Activated CD8-positive, alpha-beta memory T cell treated with anti-CD3 and anti-CD28 coated beads for 4 hours (primary cell): ENCODE results near the gene CFAP100.
A peak's percentile ranks its signal among the peaks of the same experiment; 100 is the strongest.

ENCODE experiments used
- DNase-seq, 2 donors: peaks; one replicate each; pipeline ENCODE4 v3.0.0-alpha.2; 2020; ENCODE audit warnings: low read depth in 2 of 2

Gene CFAP100

DNA sequence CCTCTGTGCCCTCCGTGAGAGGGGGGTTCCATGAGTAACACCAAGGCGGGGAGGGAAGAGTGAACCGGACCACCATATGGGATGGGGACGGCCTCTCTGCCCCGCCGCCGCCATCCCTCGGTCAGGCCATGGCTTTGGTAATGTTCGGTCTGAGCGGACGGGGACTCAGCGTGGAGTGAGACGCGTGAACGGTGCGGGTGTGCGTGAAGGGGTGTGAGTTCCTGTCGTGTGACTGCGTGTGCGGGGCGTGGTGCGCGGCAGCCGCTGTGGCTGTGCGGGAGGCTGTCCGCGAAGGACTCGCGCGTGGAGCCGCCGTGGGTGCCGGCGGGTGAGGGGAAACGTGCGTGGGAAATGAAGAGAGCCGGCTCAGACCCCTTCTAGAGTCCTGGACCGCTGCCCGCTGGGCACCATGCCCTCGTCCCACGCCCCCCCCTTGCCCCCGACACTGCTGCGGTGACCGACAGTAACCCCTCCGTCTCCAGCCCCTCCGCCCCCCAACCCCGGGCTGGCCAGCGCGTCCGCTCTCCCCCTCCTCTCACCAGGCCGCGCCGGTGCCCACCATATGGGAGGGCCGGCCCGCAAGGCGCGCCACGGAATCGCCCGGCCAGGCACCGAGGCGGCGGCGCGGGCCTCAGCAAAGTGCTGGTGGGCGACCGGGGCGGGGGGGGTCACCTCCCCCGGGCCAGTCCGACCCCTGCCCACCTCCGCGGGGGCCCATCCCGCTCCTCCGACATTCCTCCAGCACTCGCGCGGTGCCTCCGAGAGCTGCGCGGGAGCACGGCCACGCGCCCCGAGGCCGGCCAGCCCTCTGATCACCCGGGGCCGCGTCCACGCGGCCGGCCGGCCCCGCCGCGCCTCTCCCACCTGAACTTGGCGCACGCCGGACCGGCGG is 38.1 kb upstream of the CFAP100 start:
- DNase-seq: no peak

- DNase-seq: peak; percentile 31 to 53
Observed at GRCh38 chr3:126357295-126358037, 37.2 kb upstream of the CFAP100 start, which contains the start of gene KLF15. KLF15 (minus strand) TSS chr3:126357408; CDS start chr3:126352922, 4,486 bp downstream.

DNA sequence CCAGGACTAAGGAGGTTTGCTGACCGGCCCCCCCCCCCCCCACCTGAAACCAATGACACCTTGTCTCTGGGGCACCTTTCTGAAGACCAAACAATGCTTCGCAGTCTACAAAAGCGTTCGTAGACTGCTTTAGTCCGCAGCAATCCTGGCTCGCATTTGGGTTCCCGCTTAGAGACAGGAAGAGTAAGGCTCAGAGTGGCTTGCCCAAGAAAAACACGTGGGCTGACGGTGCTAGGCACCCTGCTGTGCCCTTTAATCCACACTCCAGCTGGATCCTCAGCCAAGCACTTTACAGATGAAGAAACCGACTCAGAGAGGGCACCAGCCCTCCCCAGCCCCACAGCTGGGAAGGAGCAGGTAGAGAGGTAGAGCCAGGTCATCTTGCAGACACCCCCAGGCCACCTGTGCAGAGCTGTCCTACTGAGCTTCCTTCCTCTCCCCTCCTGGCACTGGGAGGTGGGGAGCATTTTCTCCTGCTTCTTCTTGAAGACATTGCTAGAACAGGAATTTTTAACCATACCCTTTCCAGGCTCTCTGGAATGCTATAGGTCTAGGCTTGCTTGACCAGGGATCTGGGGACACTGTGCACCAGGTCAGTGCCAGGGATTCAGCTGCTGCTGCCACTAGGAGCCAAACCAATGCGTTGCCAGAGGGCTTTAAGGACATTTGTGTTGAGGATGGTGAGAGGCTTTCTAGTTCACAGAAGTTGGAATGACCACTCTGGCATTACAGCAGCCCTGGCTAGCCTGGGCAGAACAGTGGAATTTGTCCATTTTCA is 36.5 kb upstream of the CFAP100 start:
- no peak for DNase-seq

DNA sequence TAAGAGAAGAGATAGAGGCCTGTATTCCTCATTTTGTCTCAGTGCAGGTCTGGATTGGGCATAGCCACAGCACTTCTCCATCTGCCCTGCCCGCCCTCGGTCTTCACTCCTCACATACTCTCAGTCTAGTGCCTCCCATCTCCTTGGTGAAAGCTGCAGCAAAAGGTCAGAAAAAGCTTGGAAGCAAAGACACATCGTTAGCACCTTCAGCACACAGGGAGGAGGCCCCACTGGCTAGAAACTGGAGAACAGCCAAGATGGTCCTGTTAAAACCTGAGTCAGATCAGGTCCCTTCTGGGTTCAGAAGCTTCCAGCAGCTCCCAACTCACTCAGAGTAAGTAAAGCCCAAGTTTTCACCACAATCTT is 35.9 kb upstream of the CFAP100 start:
- DNase-seq: no peak

DNA sequence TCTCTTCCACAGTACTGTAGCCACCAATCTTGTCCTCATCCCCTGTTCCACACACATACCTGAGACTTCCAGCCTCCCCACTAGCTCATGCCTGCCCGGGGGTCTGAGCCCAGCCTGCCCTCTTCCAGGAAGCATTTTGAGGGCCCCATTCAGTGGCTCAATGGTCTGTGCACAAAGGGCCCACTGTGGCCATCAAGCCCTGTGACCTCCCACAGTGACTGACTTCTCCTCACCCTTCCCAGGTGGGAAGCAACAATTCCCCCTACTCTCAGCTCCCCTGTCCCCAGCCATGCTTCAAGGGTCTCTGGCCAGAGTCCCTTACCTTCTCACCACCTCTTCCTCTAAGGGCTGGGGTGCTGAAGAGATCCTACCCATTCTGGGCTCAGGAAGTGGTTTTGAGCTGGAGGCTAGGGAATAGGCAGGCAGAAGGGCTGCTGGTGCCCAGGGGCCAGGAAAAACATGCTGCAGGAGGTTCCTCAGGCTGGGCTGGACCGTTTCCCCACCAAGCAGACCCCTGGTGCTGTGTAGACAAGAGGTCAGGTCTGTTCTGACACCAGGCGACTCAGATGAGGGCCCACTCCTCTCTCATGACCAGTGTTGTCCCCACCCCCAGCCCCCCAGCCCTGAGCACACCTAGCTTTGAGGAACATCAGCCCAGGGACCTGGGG is 34.5 kb upstream of the CFAP100 start:
- DNase-seq: no peak

- no peak for DNase-seq
Observed at GRCh38 chr3:126360714-126361060, 34.0 kb upstream of the CFAP100 start.

DNA sequence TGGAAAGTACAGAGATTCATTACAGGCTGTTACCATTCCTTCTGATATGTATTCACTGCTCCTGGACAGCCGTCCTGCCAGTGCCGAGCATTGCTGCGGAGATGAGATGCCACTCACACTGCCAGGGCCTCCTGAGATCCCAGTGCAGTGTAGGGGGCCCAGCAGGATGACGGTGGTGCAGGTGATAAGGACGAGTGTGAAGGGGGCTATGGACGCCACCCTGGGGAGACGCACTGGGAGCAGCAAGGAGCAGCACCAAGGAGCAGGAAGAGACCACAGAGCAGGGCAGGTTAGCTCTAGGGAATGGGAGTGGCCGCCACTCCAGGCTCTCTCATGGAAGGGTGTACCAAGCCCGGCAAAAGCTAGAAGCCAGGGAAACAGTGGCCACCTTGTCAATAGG is 33.5 kb upstream of the CFAP100 start:
- no peak for DNase-seq

- DNase-seq: no peak
Observed at GRCh38 chr3:126364130-126364695, 30.5 kb upstream of the CFAP100 start.

GRCh38 chr3:126364731-126365301 is 29.9 kb upstream of the CFAP100 start:
- no peak for DNase-seq

- no peak for DNase-seq
Observed at GRCh38 chr3:126365351-126366277, 29.1 kb upstream of the CFAP100 start.

DNA sequence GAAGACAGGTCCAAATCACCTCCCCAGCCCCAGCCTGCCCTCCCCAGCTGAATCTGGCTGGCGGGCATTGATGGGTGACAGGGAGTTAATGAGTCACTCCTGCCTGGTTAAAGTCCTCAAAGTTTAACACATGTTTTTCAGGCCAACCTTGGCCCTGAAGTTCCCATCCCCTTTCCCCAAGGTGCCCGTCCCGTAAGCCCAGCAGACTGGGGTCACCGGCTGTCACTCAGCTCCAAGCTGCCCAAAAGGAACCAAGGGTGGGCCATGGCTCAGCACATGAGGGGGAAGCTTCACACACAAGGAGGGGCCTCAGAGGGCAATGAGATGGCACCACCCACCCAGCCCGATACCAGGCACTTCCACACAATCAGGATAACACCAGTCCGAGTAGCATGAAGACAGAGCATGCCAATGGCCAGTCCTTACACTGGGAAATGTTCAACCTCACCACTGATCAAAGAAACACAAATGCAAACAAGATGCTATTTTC is 27.3 kb upstream of the CFAP100 start:
- DNase-seq: no peak

DNA sequence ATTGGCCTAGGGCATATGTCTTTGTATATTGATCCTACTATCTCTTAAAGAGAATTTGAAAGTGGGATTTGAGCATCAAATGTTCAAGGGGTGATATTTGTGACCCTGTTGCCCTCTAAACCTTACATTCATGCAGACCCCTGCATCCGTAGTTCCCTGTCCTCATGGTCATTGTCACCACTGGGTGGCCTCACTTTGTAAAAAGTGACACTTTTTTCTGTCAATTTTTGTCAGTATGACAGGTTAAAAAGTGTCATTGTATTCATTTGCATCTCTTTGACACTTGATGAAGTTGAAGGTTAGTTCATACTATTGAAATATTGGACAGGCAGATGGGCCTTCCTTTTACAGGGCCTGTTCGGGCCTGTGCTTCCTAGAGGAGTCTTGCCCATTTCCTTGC is 25.2 kb upstream of the CFAP100 start:
- no peak for DNase-seq

DNA sequence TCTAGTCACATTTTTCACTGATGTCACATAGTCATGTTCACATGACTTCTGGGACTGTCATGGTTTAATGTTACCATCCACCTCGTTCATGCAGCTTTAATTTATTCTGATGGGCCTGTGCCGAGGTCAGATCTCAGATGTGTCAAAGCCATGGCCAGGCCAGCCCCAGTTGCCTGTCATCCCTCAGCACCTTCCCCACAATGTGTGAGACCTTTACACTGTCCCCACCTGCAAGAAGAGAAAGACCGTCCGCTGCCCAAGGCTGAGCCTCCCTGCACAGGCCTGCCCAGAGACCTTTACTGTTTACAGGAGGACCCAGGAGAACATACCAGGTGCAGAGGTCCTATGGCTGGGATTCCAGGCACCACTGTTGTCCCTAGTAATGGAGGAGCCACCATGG is 24.7 kb upstream of the CFAP100 start:
- DNase-seq: no peak

- DNase-seq: no peak
Observed at GRCh38 chr3:126370606-126371005, 24.1 kb upstream of the CFAP100 start.

DNA sequence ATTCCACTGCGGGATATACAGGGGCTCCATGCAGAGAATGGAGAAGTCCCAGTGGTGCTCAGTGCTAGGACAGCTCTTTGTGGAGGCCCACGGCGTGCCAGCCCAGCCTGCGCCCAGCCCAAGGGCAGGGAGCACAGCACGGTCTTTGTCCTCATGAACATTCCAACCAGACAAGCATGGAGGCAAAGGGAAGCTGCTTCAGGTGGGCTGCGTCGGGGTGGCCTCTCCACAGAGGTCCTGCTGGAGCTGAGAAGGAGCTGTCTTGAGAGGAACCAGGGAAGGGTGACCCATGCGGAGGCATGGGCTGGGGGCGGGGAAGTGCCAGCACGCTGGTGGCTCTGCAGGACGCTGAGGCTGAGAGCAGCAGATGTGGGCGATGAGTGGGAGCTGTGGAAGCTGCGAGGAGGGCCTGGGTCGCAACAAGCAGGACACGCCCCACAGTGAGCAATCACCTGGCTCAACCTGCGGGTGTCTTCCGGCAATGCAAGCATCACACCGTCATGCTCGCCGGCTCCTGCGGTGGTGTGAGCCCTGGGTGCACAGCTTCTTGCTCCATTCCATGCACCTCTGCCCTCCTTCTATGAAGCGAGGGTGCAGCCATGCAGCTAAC is 23.5 kb upstream of the CFAP100 start:
- no peak for DNase-seq

DNA sequence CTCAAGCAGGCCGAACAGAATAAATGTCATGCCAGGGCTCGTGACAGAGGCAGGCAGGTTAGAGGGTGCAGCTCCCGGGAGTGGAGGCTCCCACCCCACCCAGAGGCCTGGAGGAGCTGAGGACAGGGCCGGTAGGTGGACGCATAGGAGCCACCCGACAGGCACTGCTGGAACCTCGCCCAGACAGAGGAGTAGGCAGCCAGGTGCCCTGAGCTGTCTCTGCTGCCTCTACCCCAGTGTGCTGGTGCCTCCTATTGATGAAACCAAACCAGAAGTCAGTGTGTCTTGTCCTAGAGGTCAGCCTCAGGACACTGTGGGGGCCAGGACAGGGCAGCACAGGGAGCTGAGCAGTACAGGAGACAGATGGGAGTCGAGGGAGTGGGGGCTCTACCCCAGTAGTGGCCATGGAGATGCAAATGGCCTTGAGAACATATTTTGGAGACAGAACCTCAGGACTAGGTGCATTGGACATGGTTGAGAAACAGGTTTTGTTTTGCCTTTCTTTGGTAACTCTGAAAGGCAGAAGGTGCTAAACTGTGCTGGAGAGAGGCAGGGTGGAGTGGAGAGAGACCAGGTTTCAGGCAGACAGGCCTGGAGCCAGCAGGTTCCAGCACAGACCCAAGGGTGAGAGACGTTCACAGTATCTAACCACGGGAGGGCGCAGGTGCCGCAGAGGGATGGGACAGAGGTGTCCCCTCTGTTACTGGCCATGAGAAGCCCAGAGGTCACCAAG is 22.1 kb upstream of the CFAP100 start:
- no peak for DNase-seq

DNA sequence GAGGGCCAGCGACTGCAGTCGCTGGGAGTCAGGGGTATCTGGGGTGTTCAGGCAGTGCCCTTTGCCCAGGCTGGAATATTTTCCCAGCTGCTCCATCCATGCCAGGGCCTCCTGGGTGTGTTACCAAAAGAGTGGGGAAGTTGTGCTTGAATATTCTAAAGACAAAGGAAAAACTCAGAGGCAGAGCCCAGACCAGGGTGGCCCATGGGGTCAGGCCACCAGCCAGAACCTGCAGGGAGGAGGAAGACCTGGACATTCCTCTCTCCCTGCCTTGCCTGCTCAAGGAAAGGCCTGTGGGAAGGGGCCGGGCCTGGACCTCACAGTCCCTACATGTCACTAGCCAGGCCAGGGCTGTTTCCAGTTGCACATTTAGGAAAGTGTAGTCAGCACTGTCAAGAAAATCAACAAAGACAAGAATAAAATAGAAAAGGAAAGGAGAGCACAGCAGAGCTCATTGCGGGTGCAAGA is 21.5 kb upstream of the CFAP100 start:
- no peak for DNase-seq
